Spleen (tissue), 11 donors: ENCODE data around the gene ODAD3. TPM values are rescaled to one million over a fixed set of nuclear protein-coding genes. Genes with fewer than 3 reads are reported as not detected.
A peak's percentile ranks its signal among the peaks of the same experiment; 100 is the strongest.
"Not testable (repeated sequence)": the region's sequence is repeated elsewhere in the genome, so short reads cannot be mapped to it uniquely, and the experiment has no call there.

ENCODE experiments used
- DNase-seq: peaks from one replicate; pipeline ENCODE4 v3.0.0-alpha.2; 2020
- H3K27ac ChIP-seq, 8 donors: fragments of 200-600 bp; sonication (generic) in 7 of 8; 1 replicate in 4 of 8; 2 replicates in 4 of 8; pipeline versions ENCODE4 v1.5.0 to v1.8.0; 2016 to 2021; ENCODE audit warnings: inconsistent platforms in 4 of 8, mild to moderate bottlenecking in 4 of 8, moderate library complexity in 1 of 8
- H3K27me3 ChIP-seq, 7 donors: fragments of 200-600 bp; sonication (generic) in 6 of 7; replicated peaks in 1 of 7; 1 replicate in 4 of 7; 2 replicates in 3 of 7; pipeline versions ENCODE4 v1.5.0 to v1.8.0; 2016 to 2021; ENCODE audit warnings: inconsistent platforms in 3 of 7, mild to moderate bottlenecking in 1 of 7
- H3K36me3 ChIP-seq, 6 donors: fragments of 200-600 bp; sonication (generic) in 5 of 6; 1 replicate in 4 of 6; 2 replicates in 2 of 6; pipeline versions ENCODE4 v1.5.0 to v1.8.0; 2016 to 2021; ENCODE audit warnings: inconsistent platforms in 2 of 6
- H3K4me1 ChIP-seq, 6 donors: fragments of 200-600 bp; sonication (generic) in 5 of 6; 1 replicate in 3 of 6; 2 replicates in 3 of 6; pipeline versions ENCODE4 v1.5.0 to v1.8.0; 2016 to 2021; ENCODE audit warnings: inconsistent platforms in 3 of 6
- H3K4me3 ChIP-seq, 8 donors: fragments of 200-600 bp; sonication (generic) in 7 of 8; 1 replicate in 4 of 8; 2 replicates in 4 of 8; pipeline versions ENCODE4 v1.5.0 to v1.8.0; 2016 to 2021; ENCODE audit warnings: inconsistent platforms in 4 of 8, mild to moderate bottlenecking in 4 of 8, moderate library complexity in 2 of 8
- H3K9me3 ChIP-seq, 8 donors: fragments of 200-600 bp; sonication (generic) in 7 of 8; 1 replicate in 4 of 8; 2 replicates in 4 of 8; pipeline versions ENCODE4 v1.5.0 to v1.8.0; 2016 to 2021; ENCODE audit warnings: inconsistent platforms in 4 of 8
- POLR2A ChIP-seq, 3 donors: fragments of 450-650 bp; IDR thresholded peaks; one replicate each; pipeline ENCODE4 v1.5.1; 2017; ENCODE audit warnings: antibody characterized with exemption in 3 of 3, mild to moderate bottlenecking in 1 of 3
- POLR2AphosphoS5 ChIP-seq, 3 donors: sonication (generic); formaldehyde crosslinking; IDR thresholded peaks; one replicate each; pipeline ENCODE4 v1.5.1; 2017; ENCODE audit warnings: antibody characterized with exemption in 3 of 3
- WGBS, 5 donors: extraction: QIAGEN DNeasy Blood & Tissue Kit in 3 of 5; methylation state at CpG; one replicate each; pipeline versions ENCODE4 v1.1.5 to v1.1.7; 2013 to 2018; 5-methylcytosine and 5-hydroxymethylcytosine counted together
- intact Hi-C: fragments of 100-400 bp; cut with DNase I; formaldehyde crosslinking; loops from one replicate; pipeline ENCODE4 v1.15.0; 2023; ENCODE audit warnings: low total_unique reads
- polyA plus RNA-seq, 3 donors: library from polyadenylated mRNA; stranded (reverse); fragments of 200-250 nt; gene quantifications; one replicate each; pipeline ENCODE4 v1.2.1, GENCODE V29; 2013
- total RNA-seq, 7 donors: library from RNA; depleted of rRNA in 3 of 7; stranded (reverse); fragments of >200 nt in 3 of 7; fragmentation: NEBNext Ultra II Directional in 4 of 7; extraction: Animal tissue kit (Norgen Biotek cat#: 25700) in 4 of 7; gene quantifications; one replicate each; pipeline versions ENCODE4 v1.1.0 to v1.2.1, GENCODE V29; 2016 to 2021
- TF ChIP-seq, protein P1 (sequence below), 11 experiments: fragments of 200-600 bp in 7 of 11; fragments of 450-650 bp in 4 of 11; sonication (generic) in 4 of 11; IDR thresholded peaks in 8 of 11; conservative IDR thresholded peaks in 3 of 11; 1 replicate in 7 of 11; 2 replicates in 4 of 11; pipeline versions ENCODE4 v1.4.0 to v1.8.0; 2016 to 2021; ENCODE audit warnings: antibody characterized with exemption in 11 of 11, inconsistent platforms in 4 of 11, mild to moderate bottlenecking in 1 of 11
- donor health status: healthy with polysubstance abuse.
- donor health status: DM: no; HTN: no; CAD: no; lungs with moderate emphysema.
- donor health status: DM: no; HTN: no; CAD: no.
- donor health status: Bipolar disorder and iron deficiency.
- donor health status: healthy.
- donor health status: DM: no; HTN: no; CAD: no.
- donor health status: DM: yes; HTN: yes; CAD: no.

ODAD3 gene
- total and polyA plus RNA-seq, 10 donors = 0.23 to 2.3 (median 1.3) TPM

DNA sequence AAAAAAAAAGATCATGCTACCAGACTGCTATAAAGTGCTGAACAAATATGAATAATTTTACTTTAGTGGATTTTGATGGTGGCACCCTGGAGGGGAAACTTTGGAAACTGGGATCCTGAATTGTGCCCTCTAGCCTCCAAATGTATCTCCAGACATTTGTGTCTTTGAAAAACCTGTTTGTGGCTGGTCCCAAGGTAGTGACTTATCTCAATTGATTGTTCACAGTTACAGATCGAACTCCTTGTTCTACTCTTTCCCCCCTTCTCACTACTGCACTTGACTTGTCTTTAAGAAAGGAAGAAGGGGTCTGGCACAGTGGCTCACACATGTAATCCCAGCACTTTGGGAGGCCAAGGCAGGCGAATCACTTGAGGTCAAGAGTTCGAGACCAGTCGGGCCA is 26.3 kb downstream of the ODAD3 start:
- TF ChIP-seq POLR2AphosphoS5 (IDR thresholded peaks at IDR 0.05) = no peak
- TF ChIP-seq, protein P1, sequence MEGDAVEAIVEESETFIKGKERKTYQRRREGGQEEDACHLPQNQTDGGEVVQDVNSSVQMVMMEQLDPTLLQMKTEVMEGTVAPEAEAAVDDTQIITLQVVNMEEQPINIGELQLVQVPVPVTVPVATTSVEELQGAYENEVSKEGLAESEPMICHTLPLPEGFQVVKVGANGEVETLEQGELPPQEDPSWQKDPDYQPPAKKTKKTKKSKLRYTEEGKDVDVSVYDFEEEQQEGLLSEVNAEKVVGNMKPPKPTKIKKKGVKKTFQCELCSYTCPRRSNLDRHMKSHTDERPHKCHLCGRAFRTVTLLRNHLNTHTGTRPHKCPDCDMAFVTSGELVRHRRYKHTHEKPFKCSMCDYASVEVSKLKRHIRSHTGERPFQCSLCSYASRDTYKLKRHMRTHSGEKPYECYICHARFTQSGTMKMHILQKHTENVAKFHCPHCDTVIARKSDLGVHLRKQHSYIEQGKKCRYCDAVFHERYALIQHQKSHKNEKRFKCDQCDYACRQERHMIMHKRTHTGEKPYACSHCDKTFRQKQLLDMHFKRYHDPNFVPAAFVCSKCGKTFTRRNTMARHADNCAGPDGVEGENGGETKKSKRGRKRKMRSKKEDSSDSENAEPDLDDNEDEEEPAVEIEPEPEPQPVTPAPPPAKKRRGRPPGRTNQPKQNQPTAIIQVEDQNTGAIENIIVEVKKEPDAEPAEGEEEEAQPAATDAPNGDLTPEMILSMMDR (IDR thresholded peaks at IDR 0.05 in 8 of 11, conservative IDR thresholded peaks at IDR 0.05 in 3 of 11) = no peak
- TF ChIP-seq POLR2A (IDR thresholded peaks at IDR 0.05) = no peak
- DNase-seq = no peak
- H3K36me3 ChIP-seq = no peaks in the 10 kb centered on the region
- H3K4me3 ChIP-seq = no peak overlapping the region
- peaks cover 2 to 34% (median 13%) of the 10 kb centered on the region in 6 donors for H3K4me1 ChIP-seq
- peaks cover 0 to 35% (median 0%) of the 10 kb centered on the region in 7 donors for H3K27me3 ChIP-seq
- no peak overlapping the region for H3K27ac ChIP-seq
- no peaks in the 10 kb centered on the region for H3K9me3 ChIP-seq
- WGBS, 5 donors = 87 to 93% (median 90%) methylated on average over 4 of the region's 4 CpGs
- intact Hi-C loops = no loop called here

DNA sequence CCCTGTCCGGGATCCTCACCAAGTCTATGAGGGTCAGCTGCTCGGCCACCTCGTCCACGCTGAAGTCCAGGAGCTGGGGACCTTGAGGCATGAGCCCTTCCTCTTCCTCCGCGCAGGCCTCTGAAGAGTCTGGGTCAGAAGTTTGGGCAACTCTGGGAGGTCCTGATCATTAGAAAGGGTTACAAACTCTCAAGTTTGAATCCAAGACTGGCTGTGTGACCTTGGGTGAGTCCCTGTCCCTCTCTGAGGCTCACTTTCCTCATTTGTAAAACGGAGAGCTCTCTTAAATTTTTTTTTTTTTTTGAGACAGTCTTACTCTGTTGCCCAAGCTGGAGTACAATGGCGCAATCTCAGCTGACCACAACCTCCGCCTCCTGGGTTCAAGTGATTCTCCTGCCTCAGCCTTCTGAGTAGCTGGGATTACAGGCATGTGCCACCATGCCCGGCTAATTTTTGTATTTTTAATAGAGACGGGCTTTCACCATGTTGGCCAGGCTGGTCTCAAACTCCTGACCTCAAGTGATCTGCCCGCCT is 28.2 kb downstream of the ODAD3 start:
- peaks cover 2 to 34% (median 13%) of the 10 kb centered on the region in 6 donors for H3K4me1 ChIP-seq
- WGBS, 5 donors = 66 to 76% (median 70%) methylated on average over 11 to 12 of the region's 12 CpGs
- DNase-seq, H3K9me3 ChIP-seq, intact Hi-C loops: not testable (repeated sequence)
- peaks cover 0 to 35% (median 0%) of the 10 kb centered on the region in 7 donors for H3K27me3 ChIP-seq
- peaks cover 0 to 11% (median 0%) of the 10 kb centered on the region in 6 donors for H3K36me3 ChIP-seq
- peak overlapping the region in 1 of 8 donors; percentile 27 for H3K4me3 ChIP-seq
- H3K27ac ChIP-seq = peak overlapping the region in 2 of 8 donors; percentile 46 to 76

DNA sequence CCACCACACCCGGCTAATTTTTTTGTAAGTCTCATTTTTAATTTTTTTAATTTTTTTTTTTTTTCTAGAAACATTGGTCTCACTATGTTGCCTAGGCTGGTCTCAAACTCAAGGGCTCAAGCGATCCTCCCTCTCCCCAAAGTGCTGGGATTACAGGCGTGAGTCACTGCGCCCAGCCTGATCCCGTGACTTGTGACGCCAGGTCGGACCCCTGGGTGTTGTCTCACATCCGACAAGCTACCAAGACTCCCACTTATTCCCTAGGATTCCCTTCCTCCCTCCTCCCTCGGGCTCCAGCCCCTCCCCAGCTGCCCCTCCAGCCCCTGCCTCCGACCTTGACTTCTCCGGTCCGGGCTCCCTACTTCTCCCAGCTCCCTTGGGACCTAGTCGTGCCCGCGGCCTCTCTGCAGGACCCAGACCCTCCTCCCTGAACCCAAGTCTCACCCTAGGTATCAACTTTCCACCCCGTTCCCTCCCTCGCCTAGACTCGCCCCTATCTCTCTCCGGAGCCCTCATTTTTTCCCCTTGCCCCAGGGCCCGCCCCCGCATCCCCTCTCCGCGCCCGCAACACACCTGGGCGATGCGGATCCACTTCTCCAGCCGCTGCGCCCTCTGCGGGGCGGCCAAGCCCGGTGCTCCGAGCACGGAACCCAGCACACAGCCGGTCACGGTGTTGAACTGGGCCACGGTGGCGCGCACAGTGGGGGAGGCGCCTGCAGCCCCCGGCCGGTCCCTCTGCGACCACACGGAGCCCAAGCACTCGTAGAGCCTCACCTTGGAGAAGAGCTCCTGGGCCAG is 28.9 kb downstream of the ODAD3 start:
- WGBS, 5 donors = 39 to 51% (median 42%) methylated on average over 33 to 44 of the region's 44 CpGs
- H3K27me3 ChIP-seq = peaks cover 0 to 35% (median 0%) of the 10 kb centered on the region in 7 donors
- H3K36me3 ChIP-seq = peaks cover 0 to 16% (median 0%) of the 10 kb centered on the region in 6 donors
- TF ChIP-seq POLR2AphosphoS5 (IDR thresholded peaks at IDR 0.05) (peak in 2 of 3 donors; percentile 35 to 51), POLR2A (IDR thresholded peaks at IDR 0.05) (no peak)
- TF ChIP-seq, protein P1 (IDR thresholded peaks at IDR 0.05 in 8 of 11, conservative IDR thresholded peaks at IDR 0.05 in 3 of 11) = peak in 6 of 11 experiments; percentile 27 to 41 (median 33)
- H3K4me3 ChIP-seq = peak overlapping the region in 1 of 8 donors; percentile 27
- H3K27ac ChIP-seq = peak overlapping the region in 4 of 8 donors; percentile 46 to 78 (median 71)
- intact Hi-C loops = no loop called here
- peak; percentile 80 for DNase-seq
- peaks cover 2 to 34% (median 13%) of the 10 kb centered on the region in 6 donors for H3K4me1 ChIP-seq
- no peaks in the 10 kb centered on the region for H3K9me3 ChIP-seq

DNA sequence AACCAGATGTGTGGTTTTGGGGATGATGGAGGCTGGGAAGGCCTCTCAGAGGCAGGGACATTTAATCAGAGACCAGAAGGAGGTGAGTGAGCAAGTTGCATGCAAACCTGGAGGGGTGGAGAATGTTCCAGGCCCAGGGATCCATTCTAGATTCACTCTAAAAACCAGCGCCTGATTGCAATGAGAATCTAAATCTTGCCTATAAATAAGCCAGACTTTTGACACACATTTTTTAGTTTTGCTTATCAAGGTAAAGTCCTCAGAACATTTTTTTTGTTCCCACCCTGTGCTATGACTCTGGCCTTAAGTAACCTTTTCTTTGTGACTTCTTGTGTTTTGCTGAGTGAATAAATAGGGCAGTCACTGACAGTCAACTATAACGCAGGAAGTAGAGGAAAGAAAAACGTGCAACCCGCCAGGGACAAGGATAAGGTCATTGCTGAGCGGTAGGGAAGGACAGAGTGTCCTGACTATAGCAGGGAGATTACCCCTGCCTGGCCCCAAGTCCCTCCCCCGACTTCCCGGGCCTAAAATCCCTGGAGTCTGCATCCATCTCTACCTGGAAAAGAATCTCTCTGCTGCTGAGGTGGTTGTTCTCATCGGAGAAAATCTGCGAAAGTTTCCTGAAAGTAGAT is 30.2 kb downstream of the ODAD3 start:
- H3K9me3 ChIP-seq = no peaks in the 10 kb centered on the region
- no peak overlapping the region for H3K4me3 ChIP-seq
- peaks cover 0 to 31% (median 0%) of the 10 kb centered on the region in 7 donors for H3K27me3 ChIP-seq
- H3K36me3 ChIP-seq = peaks cover 0 to 20% (median 0%) of the 10 kb centered on the region in 6 donors
- H3K4me1 ChIP-seq = peaks cover 2 to 34% (median 13%) of the 10 kb centered on the region in 6 donors
- 47 to 68% (median 61%) methylated on average over 9 of the region's 9 CpGs for WGBS, 5 donors
- peak overlapping the region in 5 of 8 donors; percentile 60 to 78 (median 76) for H3K27ac ChIP-seq
- TF ChIP-seq, protein P1 (IDR thresholded peaks at IDR 0.05 in 8 of 11, conservative IDR thresholded peaks at IDR 0.05 in 3 of 11) = no peak
- TF ChIP-seq POLR2AphosphoS5 (IDR thresholded peaks at IDR 0.05) = peak in 1 of 3 donors; percentile 67
- intact Hi-C loops = no loop called here
- no peak for DNase-seq
